GM12875 (cell line): Measurements from ENCODE around the gene PBX1.

Source experiments
- H3K4me3 ChIP-seq: one replicate; pipeline ENCODE4 v1.5.1; 2011; ENCODE audit warnings: low read depth, low read length, control low read depth
- CTCF ChIP-seq: IDR thresholded peaks from 2 replicates; pipeline ENCODE4 v1.5.1; 2011; ENCODE audit warnings: low read depth, mild to moderate bottlenecking, control low read depth, inconsistent platforms, low read length, moderate library complexity, borderline replicate concordance; ENCODE audit not compliant: insufficient read depth

Gene PBX1

GRCh38 chr1:164721228-164721496, 162.2 kb downstream of the PBX1 start:
- no peak for TF ChIP-seq CTCF
- H3K4me3 ChIP-seq = no peak overlapping the region

- TF ChIP-seq CTCF = no peak
- H3K4me3 ChIP-seq = no peak overlapping the region
These were observed 164.4 kb downstream of the PBX1 start for GRCh38 chr1:164723296-164723798.

GRCh38 chr1:164725401-164725800, 166.4 kb downstream of the PBX1 start:
- TF ChIP-seq CTCF = no peak
- H3K4me3 ChIP-seq = no peak overlapping the region

GRCh38 chr1:164726235-164726634, 167.3 kb downstream of the PBX1 start:
- no peak for TF ChIP-seq CTCF
- no peak overlapping the region for H3K4me3 ChIP-seq

- TF ChIP-seq CTCF = no peak
- H3K4me3 ChIP-seq = no peak overlapping the region
These were observed 169.7 kb downstream of the PBX1 start for GRCh38 chr1:164728719-164729118.

GRCh38 chr1:164731161-164731876, 172.3 kb downstream of the PBX1 start:
- no peak for TF ChIP-seq CTCF

GRCh38 chr1:164733070-164733469, 174.1 kb downstream of the PBX1 start:
- TF ChIP-seq CTCF = no peak
- no peak overlapping the region for H3K4me3 ChIP-seq

More at GRCh38 chr1:164731161-164731876, 172.3 kb downstream of the PBX1 start:
- H3K4me3 ChIP-seq = no peak overlapping the region
